ENCODE measurements around the gene SMIM13. TPM values are rescaled to one million over a fixed set of nuclear protein-coding genes. Genes with fewer than 3 reads are reported as not detected.

Gene SMIM13
- total RNA-seq, 1 donor from 2014 or later = 7.8 TPM

- no peaks in the 10 kb centered on the region for H3F3A ChIP-seq (ENCODE audit: low read depth)
- H3K9me3 ChIP-seq (ENCODE audit: low read depth) = no peaks in the 10 kb centered on the region
- no peak overlapping the region for H3K4me3 Mint-ChIP-seq
- H3K36me3 ChIP-seq = no peaks in the 10 kb centered on the region
- no peak overlapping the region for H3K9ac ChIP-seq
- no peak overlapping the region for H3K4me2 ChIP-seq
- H3K4me1 Mint-ChIP-seq = peaks cover 22% of the 10 kb centered on the region
- no peak overlapping the region for H3K4me3 ChIP-seq
- H3K79me2 ChIP-seq (ENCODE audit: low read depth) = no peaks in the 10 kb centered on the region
- no peaks in the 10 kb centered on the region for H4K20me1 ChIP-seq (ENCODE audit: low read depth)
- H3K27me3 ChIP-seq = no peaks in the 10 kb centered on the region
- no peak for TF ChIP-seq CTCF (IDR thresholded peaks at IDR 0.05)
- TF ChIP-seq EZH2 (IDR thresholded peaks at IDR 0.05) = no peak
- TF ChIP-seq EZH2phosphoT487 (IDR thresholded peaks at IDR 0.05) = no peak
- no peaks in the 10 kb centered on the region for H3K27me3 Mint-ChIP-seq (ENCODE audit: insufficient read depth, low read depth)
- DNase-seq (ENCODE audit: low spot score) = no peak
- no peak overlapping the region for H3K27ac Mint-ChIP-seq
- peaks cover 18% of the 10 kb centered on the region for H3K4me1 ChIP-seq
- H3K27ac ChIP-seq = no peak overlapping the region
- H3K36me3 Mint-ChIP-seq = no peaks in the 10 kb centered on the region
- no peaks in the 10 kb centered on the region for H3K9me3 Mint-ChIP-seq
- no peak overlapping the region for H2AFZ ChIP-seq (replicated peaks)
Measured at GRCh38 chr6:11163932-11164331, 70.3 kb downstream of the SMIM13 start.

- DNase-seq (ENCODE audit: low spot score) = no peak
- H3K27ac ChIP-seq = no peak overlapping the region
- no peaks in the 10 kb centered on the region for H3F3A ChIP-seq (ENCODE audit: low read depth)
- TF ChIP-seq EZH2 (IDR thresholded peaks at IDR 0.05) (no peak), CTCF (IDR thresholded peaks at IDR 0.05) (no peak), EZH2phosphoT487 (IDR thresholded peaks at IDR 0.05) (no peak)
- no peaks in the 10 kb centered on the region for H4K20me1 ChIP-seq (ENCODE audit: low read depth)
- H3K4me3 ChIP-seq = no peak overlapping the region
- no peaks in the 10 kb centered on the region for H3K27me3 ChIP-seq
- no peak overlapping the region for H3K4me2 ChIP-seq
- peaks cover 2% of the 10 kb centered on the region for H3K27me3 Mint-ChIP-seq (ENCODE audit: insufficient read depth, low read depth)
- H3K4me1 ChIP-seq = peaks cover 18% of the 10 kb centered on the region
- no peak overlapping the region for H3K9ac ChIP-seq
- peaks cover under 1% of the 10 kb centered on the region for H3K9me3 Mint-ChIP-seq
- H2AFZ ChIP-seq (replicated peaks) = no peak overlapping the region
- no peaks in the 10 kb centered on the region for H3K79me2 ChIP-seq (ENCODE audit: low read depth)
- H3K36me3 ChIP-seq = no peaks in the 10 kb centered on the region
- peaks cover 22% of the 10 kb centered on the region for H3K4me1 Mint-ChIP-seq
- H3K4me3 Mint-ChIP-seq = no peak overlapping the region
- H3K36me3 Mint-ChIP-seq = no peaks in the 10 kb centered on the region
- peak overlapping the region; percentile 64 for H3K27ac Mint-ChIP-seq
- H3K9me3 ChIP-seq (ENCODE audit: low read depth) = no peaks in the 10 kb centered on the region
Measured at GRCh38 chr6:11164717-11165646, 71.3 kb downstream of the SMIM13 start.

GRCh38 chr6:11166948-11167347, 73.3 kb downstream of the SMIM13 start:
- Mint-ChIP-seq H3K36me3 (no peaks in the 10 kb centered on the region), H3K27me3 (ENCODE audit: insufficient read depth, low read depth) (peaks cover 5% of the 10 kb centered on the region), H3K9me3 (peaks cover 7% of the 10 kb centered on the region), H3K27ac (no peak overlapping the region), H3K4me1 (peaks cover 12% of the 10 kb centered on the region), H3K4me3 (no peak overlapping the region)
- Histone ChIP-seq H3K4me1 (no peaks in the 10 kb centered on the region), H3K36me3 (no peaks in the 10 kb centered on the region), H4K20me1 (ENCODE audit: low read depth) (no peaks in the 10 kb centered on the region), H3K4me3 (no peak overlapping the region), H3K4me2 (no peak overlapping the region), H3K27ac (no peak overlapping the region), H3F3A (ENCODE audit: low read depth) (no peaks in the 10 kb centered on the region), H3K27me3 (no peaks in the 10 kb centered on the region), H3K9ac (no peak overlapping the region), H3K9me3 (ENCODE audit: low read depth) (no peaks in the 10 kb centered on the region), H2AFZ (replicated peaks) (no peak overlapping the region), H3K79me2 (ENCODE audit: low read depth) (no peaks in the 10 kb centered on the region)
- no peak for DNase-seq (ENCODE audit: low spot score)
- TF ChIP-seq EZH2 (IDR thresholded peaks at IDR 0.05) (no peak), CTCF (IDR thresholded peaks at IDR 0.05) (no peak), EZH2phosphoT487 (IDR thresholded peaks at IDR 0.05) (no peak)

All from neural progenitor cell (in vitro differentiated cells).